RPMI8226 (cell line): ENCODE measurements around the gene DNAH5.

Source experiments
- DNase-seq: peaks from one replicate; pipeline ENCODE4 v3.0.0-alpha.2; 2015

The DNAH5 gene

DNA sequence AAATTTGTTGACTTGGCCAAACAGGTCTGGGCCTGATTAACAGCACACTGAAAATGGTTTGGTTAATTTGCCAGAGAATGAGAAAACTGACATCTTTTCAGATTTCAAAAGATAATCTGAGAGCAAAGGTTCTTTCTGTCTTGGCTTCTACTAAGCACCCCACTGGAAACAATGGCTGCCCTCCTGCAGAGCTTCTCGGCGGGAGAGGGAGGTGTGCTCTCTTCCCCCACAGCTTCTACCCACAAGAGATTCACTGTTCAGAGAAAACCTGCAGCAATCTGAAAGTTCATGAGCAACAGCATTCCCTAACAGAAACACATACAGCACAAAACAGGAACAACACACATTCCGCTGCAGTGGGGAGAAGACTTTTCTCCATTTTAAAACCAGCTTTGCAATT is 3.0 kb downstream of the DNAH5 start:
- DNase-seq, result no peak

DNA sequence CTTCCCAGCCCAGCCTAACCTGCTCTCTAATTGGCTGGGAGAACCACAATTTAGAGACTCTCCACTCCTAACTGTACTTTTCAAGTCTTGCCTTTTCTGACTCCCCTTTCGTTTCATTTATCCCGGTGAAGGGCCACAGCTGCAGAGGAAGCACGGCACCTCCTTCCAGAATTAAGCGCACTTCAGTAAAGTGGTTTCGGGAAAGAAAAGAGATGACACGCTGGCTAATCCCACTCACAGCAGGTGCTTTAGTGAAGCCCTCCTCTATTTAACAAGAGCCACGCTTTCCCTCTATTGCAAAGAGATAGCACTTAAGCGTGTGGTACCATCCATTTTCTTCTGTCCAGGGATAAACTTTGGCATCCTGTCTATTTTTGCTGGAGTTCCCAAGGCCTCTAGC is 4.8 kb downstream of the DNAH5 start:
- no peak for DNase-seq

DNA sequence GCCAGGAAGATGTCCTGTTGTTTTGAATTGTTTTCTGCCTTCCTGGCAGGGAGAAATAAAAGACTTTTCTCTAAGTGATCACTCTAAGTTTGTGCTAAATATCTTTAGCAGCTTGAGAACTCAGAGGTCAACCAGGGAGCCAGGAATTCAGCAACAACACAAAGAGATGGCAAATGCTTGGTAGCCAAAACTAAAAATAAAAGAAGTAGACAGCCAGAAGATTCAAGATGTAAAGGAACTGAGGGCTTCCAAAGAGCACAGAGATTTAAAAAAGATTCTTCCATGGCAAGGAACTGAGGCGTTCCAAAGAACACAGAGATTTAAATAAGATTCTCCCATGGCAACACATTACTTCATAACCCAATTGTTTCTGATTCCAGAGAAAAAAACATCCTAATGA is 9.6 kb downstream of the DNAH5 start:
- no peak for DNase-seq

DNA sequence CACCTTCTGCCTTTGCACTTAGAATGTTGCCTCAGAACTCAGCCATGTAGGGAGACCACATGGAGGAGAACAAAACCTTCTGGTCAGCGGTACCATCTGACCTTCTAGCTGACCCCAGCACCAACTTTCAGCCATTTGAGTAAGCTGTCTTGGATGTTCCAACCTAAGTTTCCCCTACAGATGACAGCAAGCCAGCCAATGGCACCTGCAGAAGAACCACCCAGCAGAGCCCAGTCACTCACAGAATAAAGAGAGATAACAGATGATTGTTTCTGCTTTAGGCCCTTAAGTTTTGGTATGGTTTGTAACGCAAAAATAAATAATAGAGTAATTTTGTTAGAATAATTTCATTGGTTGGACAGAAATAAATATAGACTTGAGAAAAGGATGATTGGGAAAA is 10.4 kb downstream of the DNAH5 start:
- DNase-seq, result no peak

DNA sequence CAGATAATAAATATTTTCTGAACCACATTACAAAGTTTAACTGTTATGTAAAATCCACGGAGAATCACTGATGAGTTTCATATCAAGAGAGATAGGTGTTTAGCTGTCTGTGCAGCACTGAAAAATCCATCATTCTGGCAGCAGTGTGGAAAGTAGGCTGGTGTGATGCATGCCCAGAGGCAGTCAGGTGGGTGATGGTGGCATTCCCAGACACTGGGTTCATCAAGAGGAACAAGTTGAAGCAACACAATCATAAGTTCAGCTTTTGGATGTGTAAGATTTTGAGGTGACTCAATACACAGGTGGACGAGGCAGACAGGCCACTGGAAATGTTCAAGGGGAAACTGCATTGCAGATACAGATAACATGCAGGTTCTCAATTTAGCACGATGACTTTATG is 11.9 kb downstream of the DNAH5 start:
- no peak for DNase-seq

DNA sequence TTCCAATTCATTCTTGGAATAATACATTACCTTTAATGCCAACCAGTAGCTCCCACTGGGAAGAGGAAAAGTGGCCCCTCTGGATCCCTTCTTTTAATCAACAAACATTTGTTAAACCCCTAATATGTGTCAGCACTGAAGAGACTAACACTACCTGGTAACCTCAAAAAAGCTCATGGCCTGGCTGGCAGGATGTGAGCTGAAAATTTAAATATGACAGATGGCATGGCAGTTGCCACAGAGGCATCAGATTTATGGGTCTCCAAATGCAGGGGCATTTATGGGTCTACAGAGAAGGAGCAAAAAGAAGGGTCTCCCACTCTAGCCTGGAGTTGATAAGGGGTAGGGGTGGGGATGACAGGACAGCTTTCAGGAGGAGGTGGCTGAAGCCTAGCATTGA is 12.5 kb downstream of the DNAH5 start:
- no peak for DNase-seq

DNA sequence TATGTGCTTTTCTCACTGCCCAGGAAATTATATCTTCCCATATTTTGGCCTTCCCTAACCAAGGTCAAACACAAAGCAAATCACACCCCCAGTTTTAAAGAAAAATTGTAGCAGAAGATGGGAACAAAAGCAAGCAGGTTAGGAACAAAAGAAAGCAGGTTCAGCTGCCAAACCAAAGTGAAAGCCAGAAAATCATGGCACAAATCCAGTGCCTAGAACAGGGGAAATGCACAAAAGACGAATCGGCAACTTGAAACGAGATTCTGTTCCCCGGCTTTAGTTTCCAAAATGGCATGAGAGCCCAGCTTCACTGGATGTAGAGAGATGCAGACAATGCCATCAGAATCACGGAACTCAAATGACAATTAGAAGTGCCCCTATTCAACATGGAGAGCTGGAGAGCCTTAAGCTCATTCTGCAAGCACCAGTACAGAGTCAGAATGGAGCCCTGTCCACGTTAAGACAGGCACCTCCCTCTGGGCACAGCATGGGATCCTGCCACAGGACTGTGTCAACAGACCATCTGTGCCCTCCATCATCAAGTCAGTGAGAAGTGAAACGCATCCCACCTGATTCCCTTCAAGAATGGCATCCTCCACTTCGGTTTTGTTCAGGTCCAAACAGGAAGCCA is 13.8 kb downstream of the DNAH5 start:
- DNase-seq, result no peak

DNA sequence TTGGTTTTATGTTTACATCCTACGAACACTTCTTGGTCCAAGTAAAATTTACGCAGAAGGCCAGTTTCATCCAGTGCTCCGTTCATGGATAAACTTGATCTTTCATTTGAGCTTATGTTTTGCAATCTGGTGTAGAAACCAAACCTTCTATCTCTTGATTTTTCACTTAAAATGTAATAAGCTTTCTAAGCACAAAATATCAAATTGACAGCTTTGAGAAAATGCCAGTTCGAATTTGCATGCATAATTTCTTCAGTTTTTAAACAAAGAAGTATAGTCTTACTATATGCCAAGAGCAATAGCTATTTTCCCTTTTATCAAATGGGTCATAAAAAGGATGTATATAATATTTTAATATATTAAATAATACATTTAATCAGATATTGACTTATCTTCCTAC is 17.8 kb downstream of the DNAH5 start:
- DNase-seq, result no peak

DNA sequence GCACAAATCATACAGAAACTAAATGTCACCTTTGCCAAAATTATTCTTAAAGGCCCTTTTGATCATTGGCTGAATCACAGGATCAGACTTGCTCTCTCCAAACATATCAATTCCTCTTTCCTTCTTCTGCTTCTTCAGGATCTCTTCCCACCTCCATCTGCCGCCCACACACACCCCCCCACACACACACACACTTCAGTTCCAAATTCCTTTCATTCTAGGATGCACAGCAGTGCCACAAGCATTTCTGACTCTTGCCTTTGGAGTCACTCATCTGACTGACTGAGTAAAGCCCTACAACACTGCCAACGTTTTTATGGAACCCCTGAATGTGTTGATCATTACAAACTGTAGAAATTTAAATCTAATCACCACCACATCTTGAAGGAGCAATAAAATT is 22.9 kb downstream of the DNAH5 start:
- no peak for DNase-seq

DNA sequence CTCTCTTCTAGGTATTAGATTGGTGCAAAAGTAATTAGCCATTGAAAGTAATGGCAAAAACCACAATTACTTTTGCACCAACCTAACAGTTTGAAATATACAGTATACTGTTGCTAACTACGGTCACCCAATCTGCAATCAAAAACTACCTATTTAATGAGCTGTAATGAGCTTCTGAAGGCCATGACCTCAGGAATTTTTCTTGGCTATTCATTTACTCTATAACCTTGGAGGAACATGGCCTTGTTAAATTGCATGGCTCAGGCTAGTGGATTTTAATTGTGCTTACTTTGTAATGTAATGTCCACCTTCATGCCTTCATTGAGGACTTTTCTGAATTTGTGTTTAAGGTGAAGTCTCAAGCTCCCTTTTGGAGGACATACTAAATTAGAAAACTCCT is 24.7 kb downstream of the DNAH5 start:
- no peak for DNase-seq

DNA sequence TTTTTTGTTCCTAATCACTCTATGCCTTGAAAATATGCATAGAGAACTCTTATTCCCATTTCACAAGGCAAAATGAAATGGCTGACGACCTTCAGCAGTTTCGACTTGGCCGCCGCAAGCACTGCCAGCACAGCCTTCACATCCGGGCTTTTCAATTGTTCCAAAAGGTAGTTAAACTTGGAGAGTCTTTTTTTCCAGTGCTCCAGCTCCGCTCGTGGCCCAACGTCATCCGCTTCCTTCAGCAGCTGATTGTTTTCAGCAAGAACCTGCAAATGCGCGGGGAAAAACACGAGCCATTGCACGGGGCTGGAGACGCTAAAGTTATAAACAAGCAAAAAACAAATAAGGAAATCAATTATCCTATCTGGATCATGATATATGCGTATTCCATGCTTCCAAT is 25.4 kb downstream of the DNAH5 start:
- DNase-seq, result no peak

DNA sequence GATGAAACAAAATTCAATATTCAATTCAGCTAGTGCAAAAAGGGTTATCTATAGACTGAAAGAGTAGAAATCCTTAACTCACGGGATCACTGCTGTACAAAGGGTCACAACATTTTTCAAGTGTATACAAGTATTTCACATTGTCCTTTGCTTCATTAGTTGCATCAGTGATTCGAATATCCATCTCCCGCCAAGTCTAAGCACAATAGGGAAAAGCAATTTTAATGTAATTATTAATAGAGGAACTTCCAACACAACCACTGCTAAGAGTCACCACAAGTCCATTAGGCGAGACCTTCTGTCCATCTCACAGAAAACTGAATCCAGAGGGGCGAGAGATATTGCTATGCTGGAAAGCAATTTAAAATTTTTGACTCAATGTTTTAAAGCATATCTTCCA is 27.4 kb downstream of the DNAH5 start:
- no peak for DNase-seq

DNA sequence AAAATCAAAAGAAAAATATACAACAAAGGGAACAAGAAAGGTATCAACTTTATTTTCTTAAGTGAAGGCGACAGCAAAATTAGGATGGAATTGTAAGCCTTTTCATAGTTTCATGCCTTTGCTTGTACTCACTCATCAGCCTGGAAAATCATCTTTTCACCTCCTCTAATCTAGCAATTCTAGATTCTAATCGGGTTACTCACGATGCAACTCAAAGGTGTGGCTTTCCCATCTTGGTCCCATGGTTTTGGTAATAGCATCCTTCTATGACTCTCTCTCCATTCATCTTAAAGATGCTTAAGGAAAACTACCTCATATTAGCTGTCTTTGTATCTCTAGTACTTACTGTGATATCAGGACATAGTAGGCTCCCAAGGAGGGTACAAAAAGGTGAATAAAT is 30.5 kb downstream of the DNAH5 start:
- no peak for DNase-seq

DNA sequence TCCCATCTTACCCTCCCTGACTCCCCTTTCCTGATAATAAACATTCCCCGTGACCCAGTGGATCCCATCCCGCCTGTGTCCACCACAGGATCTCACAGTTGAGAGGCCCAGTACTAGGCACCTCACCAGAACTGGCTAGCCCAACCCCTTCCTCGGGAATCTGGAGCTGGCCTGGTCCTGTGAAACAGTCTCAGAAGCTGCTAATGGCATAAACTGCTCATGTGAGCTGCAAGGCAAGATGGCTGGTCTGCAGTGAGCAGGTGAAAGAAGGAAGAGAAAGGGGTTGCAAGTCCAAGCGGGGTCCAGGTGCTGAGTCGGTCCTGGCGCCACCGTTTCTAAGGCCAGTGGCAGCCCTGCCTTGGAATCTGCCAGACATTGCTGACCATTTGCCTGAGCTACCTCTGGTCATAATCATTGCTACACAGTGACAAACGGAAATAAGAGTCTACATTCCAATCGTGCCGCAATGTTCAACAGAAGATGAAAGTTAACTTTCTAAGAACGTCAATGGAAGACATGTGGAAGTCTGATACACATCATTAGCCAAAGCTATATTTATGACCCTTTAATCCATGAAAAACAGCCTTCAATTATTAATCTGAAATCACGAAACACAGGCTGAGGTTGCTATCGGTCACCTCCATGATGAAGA is 33.7 kb downstream of the DNAH5 start:
- DNase-seq, result no peak

DNA sequence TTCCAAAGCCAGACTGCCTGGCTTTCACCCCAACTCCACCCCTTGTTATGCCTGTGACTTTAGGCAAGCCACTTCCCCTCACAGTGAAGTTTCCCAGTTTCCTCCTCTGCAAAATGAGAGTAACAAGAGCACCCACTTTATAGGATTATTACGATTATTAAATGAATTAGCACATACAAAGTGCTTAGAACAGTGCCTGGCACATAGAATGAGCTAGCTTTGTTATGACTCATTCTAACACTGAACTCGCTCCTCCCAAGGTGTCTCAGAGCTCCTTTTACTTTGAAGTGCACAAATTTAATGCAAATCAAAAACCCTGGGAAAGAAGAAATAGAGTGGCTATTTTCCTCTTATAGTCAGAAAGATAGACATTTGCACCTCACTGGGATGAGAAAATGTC is 34.3 kb downstream of the DNAH5 start:
- DNase-seq, result no peak

DNA sequence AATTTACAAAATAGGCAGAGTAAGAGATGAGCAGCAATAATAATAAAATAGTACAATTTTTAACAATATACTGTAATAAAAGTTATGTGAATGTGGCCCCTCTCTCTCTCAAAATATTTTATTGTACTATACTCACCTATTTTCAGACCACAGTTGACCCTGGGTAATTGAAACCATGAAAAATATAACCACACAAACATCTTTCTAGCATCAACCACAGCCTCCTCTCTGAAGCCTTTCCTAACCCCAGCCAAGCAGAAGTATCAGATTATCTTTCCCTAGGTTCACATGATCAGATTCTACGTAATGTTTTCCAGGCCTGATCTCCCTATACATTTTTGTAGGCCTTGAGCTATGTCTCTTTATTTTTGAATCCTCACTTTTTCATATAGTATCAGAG is 35.2 kb downstream of the DNAH5 start:
- DNase-seq, result no peak

DNA sequence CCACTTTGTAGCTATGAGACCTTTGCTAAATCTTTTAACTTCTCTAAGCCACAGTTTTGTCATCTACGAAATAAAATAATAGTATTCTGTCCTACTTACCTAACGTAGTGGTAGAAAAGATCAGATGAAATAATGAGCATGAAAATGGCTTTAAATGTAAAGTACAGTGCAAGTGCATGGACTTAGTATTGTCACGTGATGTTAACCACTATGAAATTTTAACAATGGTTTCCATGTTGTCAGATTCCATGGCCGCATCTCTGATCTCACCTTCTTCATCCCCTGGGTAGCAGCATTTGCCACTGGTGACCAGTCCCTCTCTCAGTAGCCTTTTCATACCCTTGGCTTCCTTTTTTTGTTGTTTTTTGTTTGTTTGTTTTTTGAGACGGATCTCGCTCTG is 45.9 kb downstream of the DNAH5 start:
- DNase-seq, result no peak

DNA sequence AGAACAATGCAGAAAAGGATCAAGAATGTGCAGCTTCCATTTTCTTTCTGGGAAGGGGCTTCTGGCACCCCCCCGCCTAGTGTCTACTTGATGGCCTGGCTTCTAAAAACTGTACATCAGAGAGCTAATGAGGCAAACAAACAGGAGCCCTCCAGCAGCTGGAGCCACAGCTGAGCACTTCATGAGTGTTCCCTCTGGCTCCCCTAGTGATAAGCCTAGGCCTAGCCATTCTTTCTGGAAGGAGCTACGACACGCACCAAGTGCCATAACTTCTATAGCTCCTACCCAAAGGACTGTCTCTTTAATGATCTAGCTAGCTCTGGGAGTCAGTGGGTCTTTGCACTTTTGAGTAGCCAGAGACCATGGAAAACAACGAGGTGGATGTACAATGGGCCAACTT is 66.1 kb downstream of the DNAH5 start:
- no peak for DNase-seq

DNA sequence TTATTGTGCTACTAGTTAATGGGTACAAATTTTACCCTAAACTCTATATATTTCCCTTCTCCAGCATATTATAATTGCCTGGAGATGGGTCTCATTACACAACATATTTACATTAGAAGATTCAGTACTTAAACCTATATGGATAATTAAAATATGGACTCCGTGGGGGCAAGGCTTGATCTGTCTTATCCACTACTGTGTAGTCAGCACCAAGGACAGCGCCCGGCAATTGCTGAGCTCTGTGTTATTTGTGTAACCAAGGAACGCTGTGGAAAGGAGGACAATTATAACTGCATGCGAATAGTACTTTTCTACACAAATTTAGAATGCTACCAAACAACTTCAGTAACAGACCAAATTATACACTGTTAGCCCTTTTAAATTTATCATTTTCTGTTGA is 77.7 kb downstream of the DNAH5 start:
- peak; percentile 64 for DNase-seq

DNA sequence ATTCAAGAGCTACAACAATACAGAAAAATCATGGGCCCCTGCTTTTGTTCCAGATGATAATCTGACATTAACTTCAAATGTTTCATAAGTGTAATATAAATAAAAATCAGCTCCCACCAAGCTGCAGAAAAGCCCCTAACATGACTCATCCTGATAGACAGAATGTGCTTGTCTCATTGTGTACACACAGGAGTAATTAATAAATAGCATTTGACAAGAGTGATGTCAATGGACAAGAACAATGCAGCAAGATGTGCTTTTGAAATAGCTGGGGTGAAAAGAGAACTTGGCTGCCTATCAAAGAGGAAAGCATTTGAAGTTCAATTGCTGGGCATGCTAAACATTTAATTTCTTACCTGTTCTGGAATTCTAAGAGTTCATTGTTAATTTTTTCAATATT is 79.2 kb downstream of the DNAH5 start:
- DNase-seq, result no peak

DNA sequence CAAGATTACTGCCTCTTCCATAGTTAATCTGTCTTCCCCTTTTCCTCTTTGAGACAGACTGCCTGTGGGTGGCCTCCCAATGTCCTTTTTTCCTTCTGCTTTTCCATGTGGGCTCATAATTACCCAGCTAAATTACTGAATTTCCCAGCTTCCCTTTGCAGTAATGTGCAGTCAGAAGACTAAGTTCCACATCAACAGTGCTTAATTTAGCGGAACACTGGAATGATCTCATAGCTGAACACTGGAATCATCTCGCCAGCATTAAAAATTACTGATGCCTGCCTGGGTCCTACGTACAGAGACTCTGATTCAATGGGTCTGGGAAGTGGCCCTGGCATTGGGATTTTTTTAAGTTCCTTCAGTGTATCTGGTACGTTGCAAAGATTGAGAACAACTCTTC is 84.3 kb downstream of the DNAH5 start:
- no peak for DNase-seq

DNA sequence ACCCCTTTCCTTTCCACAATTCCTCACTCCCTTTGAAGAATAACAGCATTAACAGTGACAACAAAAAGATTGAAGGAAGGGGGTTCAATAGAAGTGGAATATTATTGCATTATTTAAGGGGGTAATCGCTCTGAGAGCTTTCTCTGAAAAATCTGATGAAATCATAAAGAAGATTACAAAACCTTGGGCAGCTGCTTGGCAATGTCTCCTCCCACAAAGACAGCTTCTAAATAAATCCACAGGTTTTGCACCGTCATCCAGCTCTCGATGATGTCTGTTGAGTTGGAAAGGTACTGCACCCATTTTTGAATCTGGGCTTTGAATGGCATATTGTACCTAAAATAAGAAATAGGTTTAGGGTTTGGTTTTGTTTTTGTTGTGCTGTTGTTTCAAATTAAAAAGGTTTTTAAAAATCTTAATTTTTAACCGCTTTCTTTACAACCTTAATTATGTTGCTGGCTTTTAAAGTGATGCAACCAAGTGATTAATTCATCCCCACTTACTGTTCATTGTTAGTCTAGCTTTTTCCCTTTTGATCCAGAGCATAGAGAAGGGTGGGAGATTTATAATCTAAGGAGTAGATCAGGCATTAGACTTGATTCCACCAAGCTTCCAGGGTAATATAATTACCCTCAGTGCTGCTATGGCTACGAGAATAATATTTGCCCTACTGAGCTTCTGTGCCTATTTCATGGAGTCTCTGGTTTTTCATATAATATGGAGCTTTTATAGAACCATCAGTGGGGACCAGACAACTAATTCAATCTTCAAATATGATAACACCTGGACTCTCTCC is 85.0 kb downstream of the DNAH5 start:
- DNase-seq, result no peak

DNA sequence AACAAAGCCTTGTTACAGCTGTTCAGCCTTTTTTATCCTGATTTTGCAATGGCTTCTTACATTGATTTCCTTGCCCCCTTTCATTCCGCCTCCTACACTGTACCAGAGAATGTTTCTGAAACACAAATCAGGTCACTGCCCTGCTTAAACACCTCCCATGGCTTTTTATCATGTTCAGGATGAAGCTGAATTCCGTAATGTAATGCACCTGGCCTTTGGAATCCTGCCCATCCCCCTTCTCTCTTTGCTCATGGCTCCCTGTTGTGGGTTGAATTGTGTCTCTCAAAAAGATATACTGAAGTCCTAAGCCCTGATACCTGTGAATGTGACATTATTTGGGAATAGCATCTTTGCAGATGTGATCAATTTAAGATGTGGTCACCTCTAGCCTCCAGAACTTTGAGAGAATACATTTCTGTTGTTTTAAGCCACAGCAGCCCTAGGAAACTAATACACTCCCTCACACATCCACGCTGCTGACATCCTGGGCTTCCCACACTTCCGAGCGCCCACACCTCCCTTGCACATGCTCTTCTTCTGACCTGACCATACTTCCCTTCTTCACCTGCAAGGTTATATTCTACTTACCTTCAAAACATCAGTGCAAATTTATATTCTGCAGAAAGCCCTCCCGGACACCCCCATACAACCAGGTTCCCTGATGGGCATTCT is 101.2 kb downstream of the DNAH5 start:
- DNase-seq, result no peak

DNA sequence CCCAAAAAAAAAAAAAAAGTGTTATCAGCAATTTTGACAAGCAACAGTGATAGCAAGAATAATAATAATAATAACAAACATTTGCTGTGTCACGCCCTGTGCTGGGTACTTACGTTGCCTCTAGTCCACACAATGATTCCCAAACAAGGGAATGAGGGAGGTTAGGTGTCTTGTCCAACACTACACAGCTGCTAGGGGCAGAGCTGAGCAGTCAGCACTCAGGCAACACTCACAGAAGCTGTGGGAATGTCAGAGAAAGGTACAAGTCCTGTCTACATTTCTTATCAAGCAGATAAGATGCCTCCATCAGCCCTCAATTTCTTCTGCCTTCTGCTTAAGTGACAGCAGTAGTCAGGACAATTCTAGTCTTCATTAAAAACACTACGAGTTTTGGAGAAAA is 111.0 kb downstream of the DNAH5 start:
- no peak for DNase-seq
